ENCODE results near the gene TATDN2.

TATDN2 gene

DNA sequence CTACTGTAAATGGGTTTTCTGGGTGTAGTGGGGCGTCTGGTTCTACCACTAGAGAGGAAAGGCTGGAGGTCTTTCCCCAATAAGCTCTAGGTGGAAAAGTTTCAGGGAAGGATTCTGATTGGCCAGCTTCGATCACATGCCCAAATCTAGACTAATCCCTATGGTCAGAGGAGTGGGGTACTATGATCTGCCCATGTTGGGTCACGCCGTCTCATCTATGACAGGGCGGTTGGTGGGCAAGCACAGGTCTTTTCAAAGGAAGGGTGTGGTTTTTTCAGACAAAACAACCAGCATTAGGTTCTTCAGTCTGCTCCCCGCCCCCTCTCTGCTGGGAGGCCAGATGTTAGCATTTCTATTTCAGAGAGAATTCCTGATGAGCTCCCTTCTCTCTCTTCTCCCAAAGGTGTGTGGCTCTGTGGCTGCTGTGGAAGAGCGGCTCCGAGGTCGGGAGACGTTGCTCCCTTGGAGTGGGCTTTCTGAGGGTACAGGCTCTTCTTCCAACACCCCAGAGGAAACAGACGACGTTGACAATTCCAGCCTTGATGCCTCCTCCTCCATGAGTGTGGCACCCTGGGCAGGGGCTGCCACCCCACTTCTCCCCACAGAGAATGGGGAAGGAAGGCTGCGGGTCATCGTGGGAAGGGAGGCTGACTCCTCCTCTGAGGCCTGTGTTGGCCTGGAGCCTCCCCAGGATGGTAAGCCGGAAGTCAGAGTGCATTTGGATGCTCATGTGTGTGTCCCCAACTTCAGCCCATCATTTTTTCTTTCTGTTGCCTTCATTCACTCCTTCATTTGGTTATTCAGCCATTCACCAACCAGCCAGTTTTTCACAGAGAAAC lies 9.7 kb upstream of the TATDN2 start:
- TF ChIP-seq, protein P1, sequence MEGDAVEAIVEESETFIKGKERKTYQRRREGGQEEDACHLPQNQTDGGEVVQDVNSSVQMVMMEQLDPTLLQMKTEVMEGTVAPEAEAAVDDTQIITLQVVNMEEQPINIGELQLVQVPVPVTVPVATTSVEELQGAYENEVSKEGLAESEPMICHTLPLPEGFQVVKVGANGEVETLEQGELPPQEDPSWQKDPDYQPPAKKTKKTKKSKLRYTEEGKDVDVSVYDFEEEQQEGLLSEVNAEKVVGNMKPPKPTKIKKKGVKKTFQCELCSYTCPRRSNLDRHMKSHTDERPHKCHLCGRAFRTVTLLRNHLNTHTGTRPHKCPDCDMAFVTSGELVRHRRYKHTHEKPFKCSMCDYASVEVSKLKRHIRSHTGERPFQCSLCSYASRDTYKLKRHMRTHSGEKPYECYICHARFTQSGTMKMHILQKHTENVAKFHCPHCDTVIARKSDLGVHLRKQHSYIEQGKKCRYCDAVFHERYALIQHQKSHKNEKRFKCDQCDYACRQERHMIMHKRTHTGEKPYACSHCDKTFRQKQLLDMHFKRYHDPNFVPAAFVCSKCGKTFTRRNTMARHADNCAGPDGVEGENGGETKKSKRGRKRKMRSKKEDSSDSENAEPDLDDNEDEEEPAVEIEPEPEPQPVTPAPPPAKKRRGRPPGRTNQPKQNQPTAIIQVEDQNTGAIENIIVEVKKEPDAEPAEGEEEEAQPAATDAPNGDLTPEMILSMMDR (IDR thresholded peaks at IDR 0.05; ENCODE audit: low read length, missing control alignments), result no peak
- no peak for DNase-seq (ENCODE audit: low read depth)
- no peak overlapping the region for H3K4me3 ChIP-seq (replicated peaks; ENCODE audit: low read depth, low read length)

DNA sequence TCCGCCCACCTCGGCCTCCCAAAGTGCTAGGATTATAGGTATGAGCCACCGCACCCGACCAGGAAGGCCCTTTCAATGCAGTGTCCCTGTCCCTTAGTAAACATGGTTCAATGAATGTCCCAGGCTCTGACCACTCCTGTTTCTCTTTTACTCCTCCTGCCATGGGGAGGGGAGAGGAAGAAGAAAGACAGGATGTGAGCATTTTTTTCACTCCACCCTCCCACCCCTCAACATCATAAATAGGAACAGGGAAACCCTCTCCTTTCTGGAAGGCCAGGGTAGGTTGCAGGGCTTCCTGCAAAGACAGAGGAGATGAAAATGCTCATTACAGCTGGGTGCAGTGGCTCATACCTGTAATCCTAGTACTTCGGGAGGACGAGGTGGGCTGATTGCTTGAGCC lies 7.5 kb upstream of the TATDN2 start:
- TF ChIP-seq, protein P1 (IDR thresholded peaks at IDR 0.05; ENCODE audit: low read length, missing control alignments), result no peak
- no peak for DNase-seq (ENCODE audit: low read depth)
- no peak overlapping the region for H3K4me3 ChIP-seq (replicated peaks; ENCODE audit: low read depth, low read length)

DNA sequence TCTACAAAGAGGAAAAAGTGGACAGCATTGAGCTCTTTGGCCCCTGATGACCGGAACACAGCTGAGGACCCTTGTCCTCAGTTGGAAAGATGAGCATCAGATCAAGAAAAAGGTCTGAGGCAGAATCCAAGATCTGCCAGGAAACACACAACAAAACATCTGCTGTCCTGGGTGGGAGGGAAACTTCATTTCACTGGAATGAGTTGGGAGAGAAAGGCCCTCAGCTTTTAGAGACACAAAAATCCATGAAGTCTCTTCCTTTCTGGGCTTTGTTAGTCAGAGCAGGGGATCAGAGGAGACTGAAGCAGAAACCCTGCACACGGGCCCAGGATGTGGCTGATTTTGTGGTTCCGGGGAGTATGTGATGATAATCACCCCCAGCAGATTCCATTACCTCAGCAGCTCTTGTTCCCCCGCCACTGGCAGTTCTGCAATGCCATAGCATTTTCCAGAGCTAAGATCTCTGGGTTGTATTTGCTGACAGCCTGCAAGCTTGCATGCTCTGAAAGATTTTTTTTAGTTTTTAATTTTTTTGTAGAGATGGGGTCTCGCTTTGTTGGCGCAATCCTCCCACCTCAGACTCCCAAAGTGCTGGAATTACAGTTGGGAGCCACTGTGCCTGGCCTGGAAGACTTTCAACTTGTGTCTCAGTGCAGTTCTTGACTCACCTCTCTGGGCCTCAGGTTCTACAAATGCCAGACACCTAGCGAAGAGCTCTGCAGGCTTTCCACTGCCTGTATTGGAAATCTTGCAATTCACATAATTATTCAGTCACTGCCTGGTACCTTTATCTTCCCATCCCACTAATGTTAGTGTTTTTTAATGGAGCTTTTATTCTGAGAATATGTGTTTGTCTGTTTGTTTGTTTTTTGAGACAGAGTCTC lies 5.8 kb upstream of the TATDN2 start:
- TF ChIP-seq, protein P1 (IDR thresholded peaks at IDR 0.05; ENCODE audit: low read length, missing control alignments), result no peak

DNA sequence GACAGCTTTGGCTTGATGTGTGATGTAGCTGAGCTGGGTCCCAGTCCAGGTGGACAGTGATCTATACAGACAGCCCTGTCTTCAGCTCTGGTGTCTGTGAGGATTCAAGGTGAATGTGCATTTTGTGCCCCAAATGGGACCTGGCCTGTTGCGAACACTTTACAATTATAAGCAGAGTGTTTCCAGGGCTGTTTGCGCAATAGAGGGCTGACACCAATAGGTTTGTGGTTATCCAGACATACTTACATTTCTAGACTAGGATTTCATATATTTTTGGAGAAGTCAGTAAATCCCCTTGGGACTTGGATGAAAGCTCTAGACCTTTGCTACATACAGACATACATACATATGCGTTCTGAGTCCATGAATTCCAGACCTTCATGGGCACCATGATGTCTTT lies 4.2 kb upstream of the TATDN2 start:
- H3K4me3 ChIP-seq (replicated peaks; ENCODE audit: low read depth, low read length), result no peak overlapping the region
- DNase-seq (ENCODE audit: low read depth), result no peak

More for the DNA sequence above, 5.8 kb upstream of the TATDN2 start:
- no peak overlapping the region for H3K4me3 ChIP-seq (replicated peaks; ENCODE audit: low read depth, low read length)
- DNase-seq (ENCODE audit: low read depth), result peak; percentile 31

DNA sequence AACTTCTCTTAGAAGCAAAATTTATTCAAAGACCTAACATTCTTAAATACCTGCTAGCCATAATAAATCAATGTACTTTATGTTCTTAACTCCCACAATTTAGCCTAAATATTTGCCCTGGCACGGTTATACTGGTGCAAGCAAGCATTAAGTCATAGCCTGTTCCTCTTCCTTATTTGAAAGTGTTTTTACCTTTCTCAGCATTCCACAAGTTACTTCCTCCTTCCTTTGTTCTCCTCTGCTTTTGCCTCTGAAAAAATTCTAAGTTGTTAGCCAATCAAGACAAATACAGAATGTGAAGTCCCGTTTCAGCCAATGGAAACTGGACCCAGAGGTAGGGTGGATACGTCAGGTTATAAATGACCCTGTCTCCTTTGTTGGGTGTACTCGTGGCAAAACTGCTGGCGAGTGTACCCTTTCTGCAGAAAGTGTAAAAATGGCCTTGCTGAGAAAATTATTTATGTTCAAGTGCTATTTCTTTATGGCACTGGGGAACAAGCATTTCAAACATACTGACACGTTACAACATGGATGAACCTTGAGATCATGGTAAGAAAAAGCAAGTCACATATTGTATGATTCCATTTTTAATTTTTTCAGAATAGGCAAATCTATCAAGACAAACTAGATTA lies 3.1 kb upstream of the TATDN2 start:
- H3K4me3 ChIP-seq (replicated peaks; ENCODE audit: low read depth, low read length), result no peak overlapping the region
- DNase-seq (ENCODE audit: low read depth), result no peak
- TF ChIP-seq, protein P1 (IDR thresholded peaks at IDR 0.05; ENCODE audit: low read length, missing control alignments), result no peak

More for the DNA sequence above, 4.2 kb upstream of the TATDN2 start:
- TF ChIP-seq, protein P1 (IDR thresholded peaks at IDR 0.05; ENCODE audit: low read length, missing control alignments), result no peak

DNA sequence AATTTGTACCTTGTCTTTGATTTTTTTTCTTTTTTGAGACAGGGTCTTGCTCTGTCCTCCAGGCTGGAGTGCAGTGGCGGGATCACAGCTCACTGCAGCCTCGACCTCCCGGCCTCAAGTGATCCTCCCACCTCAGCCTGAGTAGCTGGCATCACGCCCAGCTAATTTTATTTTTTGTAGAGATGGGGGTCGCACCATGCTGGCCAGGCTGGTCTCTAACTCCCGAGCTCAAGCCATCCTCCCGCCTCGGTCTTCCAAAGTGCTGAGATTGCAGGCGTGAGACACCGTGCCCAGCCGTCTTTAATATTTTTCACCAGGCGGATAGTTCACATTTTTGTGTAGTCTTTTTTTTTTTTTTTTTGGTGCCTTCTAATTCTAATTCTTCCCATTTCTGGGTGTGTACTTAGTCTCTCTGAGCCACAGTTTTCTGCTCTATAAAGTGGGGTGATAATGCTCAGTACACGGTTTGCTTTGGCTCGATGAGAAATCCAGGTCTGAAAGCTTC lies 528 bp upstream of the TATDN2 start:
- no peak for DNase-seq (ENCODE audit: low read depth)
- TF ChIP-seq, protein P1 (IDR thresholded peaks at IDR 0.05; ENCODE audit: low read length, missing control alignments), result no peak
- peak overlapping the region; percentile 87 for H3K4me3 ChIP-seq (replicated peaks; ENCODE audit: low read depth, low read length)
